Measurements from ENCODE around the gene L3MBTL4.

- TF ChIP-seq TAF1 (IDR thresholded peaks at IDR 0.05; ENCODE audit: borderline replicate concordance, low read depth, low read length) (no peak), POLR2A (IDR thresholded peaks at IDR 0.05; ENCODE audit: low read depth, low read length) (no peak)
Measured at GRCh38 chr18:6120820-6121279, 293.9 kb downstream of the L3MBTL4 start.

Measured in GM12892 (cell line).